PC-9 (cell line): ENCODE measurements around the gene FAH. TPM values are rescaled to one million over a fixed set of nuclear protein-coding genes. Genes with fewer than 3 reads are reported as not detected.
"Not testable (repeated sequence)": the region's sequence is repeated elsewhere in the genome, so short reads cannot be mapped to it uniquely, and the experiment has no call there.

Experiments
- BruUV-seq: library from RNA; stranded (reverse); fragments of 400-500 nt; replicated peaks from 2 replicates; lab custom pipeline; 2021; lab: Mats Ljungman, UMichigan
- CTCF ChIA-PET: fragments of 300-600 bp; sonication (Branson Sonifier 250); formaldehyde crosslinking; loops from one replicate; lab custom pipeline; 2022; ENCODE audit warnings: antibody characterized with exemption; lab: Charles Lee
- POLR2A ChIA-PET: fragments of 300-600 bp; sonication (Branson Sonifier 250); formaldehyde crosslinking; loops from one replicate; lab custom pipeline; 2022; ENCODE audit warnings: antibody characterized with exemption; ENCODE audit not compliant: unreplicated experiment; lab: Charles Lee
- DNase-seq, 2 experiments: peaks; one replicate each; pipeline versions ENCODE4 v3.0.0 to v3.0.0-alpha.2; 2015 to 2022; ENCODE audit warnings: mixed read lengths in 1 of 2
- H2AFZ ChIP-seq: fragments of 200-600 bp; sonication (generic); 2 replicates; pipeline ENCODE4 v1.8.1; 2017; ENCODE audit warnings: antibody characterized with exemption
- H3F3A ChIP-seq: fragments of 200-600 bp; sonication (generic); 2 replicates; pipeline ENCODE4 v1.8.1; 2017; ENCODE audit warnings: antibody characterized with exemption, mild to moderate bottlenecking, low read depth; ENCODE audit not compliant: insufficient read depth
- H3K27ac ChIP-seq: fragments of 200-600 bp; sonication (generic); 2 replicates; pipeline ENCODE4 v1.6.1; 2016; ENCODE audit warnings: mixed run types
- H3K27me3 ChIP-seq: fragments of 200-600 bp; sonication (generic); 2 replicates; pipeline ENCODE4 v1.6.1; 2016; ENCODE audit warnings: low read depth, mixed run types; ENCODE audit not compliant: insufficient read depth
- H3K36me3 ChIP-seq: fragments of 200-600 bp; sonication (generic); 2 replicates; pipeline ENCODE4 v1.6.1; 2016; ENCODE audit warnings: low read depth, mixed run types
- H3K4me1 ChIP-seq: fragments of 200-600 bp; sonication (generic); replicated peaks from 2 replicates; pipeline ENCODE4 v1.6.1; 2016; ENCODE audit warnings: mixed run types; ENCODE audit not compliant: insufficient read depth
- H3K4me2 ChIP-seq: fragments of 200-600 bp; sonication (generic); 2 replicates; pipeline ENCODE4 v1.6.1; 2017; ENCODE audit warnings: mixed run types
- H3K4me3 ChIP-seq: fragments of 200-600 bp; sonication (generic); 2 replicates; pipeline ENCODE4 v1.6.1; 2016; ENCODE audit warnings: mixed run types
- H3K79me2 ChIP-seq: fragments of 200-600 bp; sonication (generic); 2 replicates; pipeline ENCODE4 v1.6.1; 2017; ENCODE audit warnings: low read depth, mixed run types
- H3K9me2 ChIP-seq: fragments of 200-600 bp; sonication (generic); 2 replicates; pipeline ENCODE4 v1.8.1; 2017; ENCODE audit warnings: mild to moderate bottlenecking; ENCODE audit not compliant: insufficient read depth
- H3K9me3 ChIP-seq: fragments of 200-600 bp; sonication (generic); 2 replicates; pipeline ENCODE4 v1.8.1; 2016; ENCODE audit warnings: low read depth; ENCODE audit not compliant: insufficient read depth
- H4K20me1 ChIP-seq: fragments of 200-600 bp; sonication (generic); 2 replicates; pipeline ENCODE4 v1.8.1; 2017; ENCODE audit not compliant: insufficient read depth
- EZH2 ChIP-seq: fragments of 200-600 bp; sonication (generic); IDR thresholded peaks from 2 replicates; pipeline ENCODE4 v1.8.0; 2017; ENCODE audit warnings: antibody characterized with exemption, low read depth
- intact Hi-C: fragments of 100-400 bp; cut with micrococcal nuclease; formaldehyde crosslinking; loops from one replicate; pipeline ENCODE4 v1.10.0; 2022; ENCODE audit not compliant: unreplicated experiment
- total RNA-seq: library from RNA; stranded (reverse); gene quantifications from 2 replicates; pipeline ENCODE4 v1.2.3, GENCODE V29; 2021
- TF ChIP-seq, protein P1 (sequence below): fragments of 200-600 bp; sonication (generic); conservative IDR thresholded peaks from 2 replicates; pipeline ENCODE4 v1.6.1; 2017; ENCODE audit warnings: mixed run types, antibody characterized with exemption, mild to moderate bottlenecking, moderate library complexity

Gene FAH
- total RNA-seq, 1 experiment from 2014 or later: 75.5 TPM

DNA sequence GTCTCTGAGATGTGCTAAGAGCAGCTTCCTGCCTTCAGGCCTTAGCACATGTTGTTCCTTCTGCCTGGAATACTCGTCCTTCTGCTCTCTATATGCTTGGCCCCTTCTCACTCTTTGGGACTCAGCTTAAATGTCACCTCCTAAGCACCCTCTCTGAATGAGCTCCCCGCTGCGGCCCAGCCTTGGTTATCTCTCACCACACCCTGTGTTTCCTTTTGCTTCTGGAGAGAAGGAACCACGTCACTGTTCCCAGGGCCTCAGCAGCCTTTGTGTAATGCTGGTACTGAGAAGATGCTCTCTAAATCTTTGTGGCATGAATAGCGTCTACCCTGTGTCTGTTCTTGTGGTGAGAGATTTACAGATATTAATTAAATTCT lies 2.2 kb downstream of the FAH start:
- H4K20me1 ChIP-seq: no peaks in the 10 kb centered on the region
- no peak for DNase-seq
- POLR2A ChIA-PET: no interaction called here
- H3K27me3 ChIP-seq: no peaks in the 10 kb centered on the region
- H3K9me3 ChIP-seq: no peaks in the 10 kb centered on the region
- intact Hi-C loops: no loop called here
- no peak overlapping the region for H3K4me3 ChIP-seq
- no peak overlapping the region for H2AFZ ChIP-seq
- no TSS peak for BruUV-seq
- H3K36me3 ChIP-seq: peaks cover 18% of the 10 kb centered on the region
- peaks cover 21% of the 10 kb centered on the region for H3F3A ChIP-seq
- peaks cover 24% of the 10 kb centered on the region for H3K79me2 ChIP-seq
- no peak overlapping the region for H3K27ac ChIP-seq
- no peaks in the 10 kb centered on the region for H3K9me2 ChIP-seq
- H3K4me2 ChIP-seq: peak overlapping the region; percentile 87
- TF ChIP-seq, protein P1, sequence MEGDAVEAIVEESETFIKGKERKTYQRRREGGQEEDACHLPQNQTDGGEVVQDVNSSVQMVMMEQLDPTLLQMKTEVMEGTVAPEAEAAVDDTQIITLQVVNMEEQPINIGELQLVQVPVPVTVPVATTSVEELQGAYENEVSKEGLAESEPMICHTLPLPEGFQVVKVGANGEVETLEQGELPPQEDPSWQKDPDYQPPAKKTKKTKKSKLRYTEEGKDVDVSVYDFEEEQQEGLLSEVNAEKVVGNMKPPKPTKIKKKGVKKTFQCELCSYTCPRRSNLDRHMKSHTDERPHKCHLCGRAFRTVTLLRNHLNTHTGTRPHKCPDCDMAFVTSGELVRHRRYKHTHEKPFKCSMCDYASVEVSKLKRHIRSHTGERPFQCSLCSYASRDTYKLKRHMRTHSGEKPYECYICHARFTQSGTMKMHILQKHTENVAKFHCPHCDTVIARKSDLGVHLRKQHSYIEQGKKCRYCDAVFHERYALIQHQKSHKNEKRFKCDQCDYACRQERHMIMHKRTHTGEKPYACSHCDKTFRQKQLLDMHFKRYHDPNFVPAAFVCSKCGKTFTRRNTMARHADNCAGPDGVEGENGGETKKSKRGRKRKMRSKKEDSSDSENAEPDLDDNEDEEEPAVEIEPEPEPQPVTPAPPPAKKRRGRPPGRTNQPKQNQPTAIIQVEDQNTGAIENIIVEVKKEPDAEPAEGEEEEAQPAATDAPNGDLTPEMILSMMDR: no peak
- no peak for TF ChIP-seq EZH2
- peaks cover 34% of the 10 kb centered on the region for H3K4me1 ChIP-seq
- CTCF ChIA-PET: no interaction called here

DNA sequence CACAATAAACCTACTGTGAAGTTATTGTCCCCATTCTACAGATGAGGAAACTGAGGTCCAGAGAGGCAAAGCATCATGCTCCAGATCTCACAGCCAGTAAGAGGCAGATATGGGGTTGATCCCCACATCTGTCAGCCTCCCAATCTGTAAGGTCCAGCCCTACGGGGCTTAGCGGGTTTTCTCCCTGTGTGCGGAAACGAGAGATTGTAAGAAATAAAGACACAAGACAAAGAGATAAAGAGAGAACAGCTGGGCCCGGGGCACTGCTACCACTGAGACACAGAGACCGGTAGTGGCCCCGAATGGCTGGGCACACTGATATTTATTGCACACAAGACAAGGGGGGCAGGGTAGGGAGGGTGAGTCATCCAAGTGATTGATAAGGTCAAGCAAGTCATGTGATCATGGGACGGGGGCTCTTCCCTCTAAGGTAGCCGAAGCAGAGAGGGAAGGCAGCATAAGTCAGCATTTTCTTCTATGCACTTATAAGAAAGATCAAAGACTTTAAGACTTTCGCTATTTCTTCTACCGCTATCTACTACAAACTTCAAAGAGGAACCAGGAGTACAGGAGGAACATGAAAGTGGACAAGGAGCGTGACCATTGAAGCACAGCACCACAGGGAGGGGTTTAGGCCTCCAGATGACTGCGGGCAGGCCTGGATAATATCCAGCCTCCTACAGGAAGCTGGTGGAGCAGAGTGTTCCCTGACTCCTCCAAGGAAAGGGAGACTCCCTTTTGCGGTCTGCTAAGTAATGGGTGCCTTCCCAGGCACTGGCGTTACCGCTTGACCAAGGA lies 2.8 kb downstream of the FAH start:
- H3K27ac ChIP-seq, H3K9me2 ChIP-seq, POLR2A ChIA-PET, H3K9me3 ChIP-seq, CTCF ChIA-PET, intact Hi-C loops, BruUV-seq, H3K4me3 ChIP-seq, H3K27me3 ChIP-seq, H2AFZ ChIP-seq, H4K20me1 ChIP-seq, DNase-seq, H3K4me2 ChIP-seq: not testable (repeated sequence)
- H3F3A ChIP-seq: peaks cover 27% of the 10 kb centered on the region
- peaks cover 24% of the 10 kb centered on the region for H3K79me2 ChIP-seq
- H3K36me3 ChIP-seq: peaks cover 18% of the 10 kb centered on the region
- H3K4me1 ChIP-seq: peaks cover 40% of the 10 kb centered on the region

DNA sequence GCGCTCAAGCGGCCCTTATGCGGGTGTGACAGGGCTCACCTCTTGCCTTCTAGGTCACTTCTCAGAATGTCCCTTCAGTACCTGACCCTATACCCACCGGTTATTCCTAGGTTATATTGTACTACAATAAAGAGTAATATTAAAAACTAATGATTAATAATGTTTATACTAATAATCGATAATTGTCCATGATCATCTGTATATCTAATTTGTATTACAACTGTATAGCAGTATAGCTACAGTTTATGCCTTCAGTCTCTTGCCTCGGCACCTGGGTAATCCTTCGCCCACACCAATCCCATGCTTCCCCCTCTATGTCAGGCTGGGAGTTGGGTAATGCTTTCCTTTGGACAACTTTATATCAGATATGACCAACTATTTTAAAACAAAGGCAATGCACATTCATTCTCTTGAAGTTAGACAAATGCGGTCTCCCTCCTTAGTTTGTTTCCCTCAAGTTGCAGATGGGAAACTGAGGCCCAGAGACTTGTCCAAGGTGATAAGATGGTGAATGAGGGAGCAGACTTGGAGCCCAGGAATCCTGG lies 3.4 kb downstream of the FAH start:
- ChIA-PET CTCF (no interaction called here), POLR2A (no interaction called here)
- no peak overlapping the region for H3K27ac ChIP-seq
- H3K27me3 ChIP-seq: no peaks in the 10 kb centered on the region
- no peak for DNase-seq
- intact Hi-C loops: no loop called here
- peaks cover 47% of the 10 kb centered on the region for H3K4me1 ChIP-seq
- H4K20me1 ChIP-seq: no peaks in the 10 kb centered on the region
- no peak overlapping the region for H3K4me2 ChIP-seq
- H3K79me2 ChIP-seq: peaks cover 24% of the 10 kb centered on the region
- no peak overlapping the region for H2AFZ ChIP-seq
- no TSS peak for BruUV-seq
- H3F3A ChIP-seq: peaks cover 27% of the 10 kb centered on the region
- H3K4me3 ChIP-seq: no peak overlapping the region
- no peaks in the 10 kb centered on the region for H3K9me3 ChIP-seq
- peaks cover 18% of the 10 kb centered on the region for H3K36me3 ChIP-seq
- H3K9me2 ChIP-seq: no peaks in the 10 kb centered on the region
- TF ChIP-seq EZH2: no peak
- TF ChIP-seq, protein P1: no peak
